K562 (cell line): Measurements from ENCODE around the gene ZNF582. TPM values are rescaled to one million over a fixed set of nuclear protein-coding genes. Genes with fewer than 3 reads are reported as not detected.
A peak's percentile ranks its signal among the peaks of the same experiment; 100 is the strongest.

Experiments used
- EP400 ChIP-seq: fragments of 450-650 bp; IDR thresholded peaks from 2 replicates; pipeline ENCODE4 v1.6.1; 2017; ENCODE audit warnings: antibody characterized with exemption, mild to moderate bottlenecking, moderate library complexity
- FOXA1 ChIP-seq: fragments of 450-650 bp; IDR thresholded peaks from 2 replicates; pipeline ENCODE4 v1.6.1; 2016; ENCODE audit warnings: mild to moderate bottlenecking, borderline replicate concordance
- KLF13 ChIP-seq: fragments of 450-650 bp; IDR thresholded peaks from 2 replicates; pipeline ENCODE4 v1.6.1; 2016; ENCODE audit warnings: missing genetic modification characterization, low read depth, mild to moderate bottlenecking, missing compliant biosample characterization, moderate library complexity, borderline replicate concordance
- KLF6 ChIP-seq: fragments of 250-450 bp; sonication (Bioruptor Pico); IDR thresholded peaks from 2 replicates; pipeline ENCODE4 v1.4.0; 2020; ENCODE audit warnings: mild to moderate bottlenecking, moderate library complexity, borderline replicate concordance
- PTRF ChIP-seq: fragments of 450-650 bp; IDR thresholded peaks from 2 replicates; pipeline ENCODE4 v1.6.1; 2016; ENCODE audit warnings: mild to moderate bottlenecking, missing genetic modification characterization, missing compliant biosample characterization
- RCOR1 ChIP-seq, 2 experiments: IDR thresholded peaks; 2 replicates each; pipeline ENCODE4 v1.6.1; 2012; ENCODE audit warnings: low read depth in 2 of 2, low read length in 2 of 2, borderline replicate concordance in 1 of 2, improper control_type of control experiment in 1 of 2
- SMAD3 ChIP-seq: fragments of 450-650 bp; formaldehyde crosslinking; conservative IDR thresholded peaks from 2 replicates; pipeline ENCODE4 v1.4.0; 2020; ENCODE audit warnings: mild to moderate bottlenecking
- SRSF7 ChIP-seq: fragments of 200-400 bp; formaldehyde crosslinking; optimal IDR thresholded peaks from 2 replicates; pipeline ENCODE3; 2017; ENCODE audit warnings: mild to moderate bottlenecking, low read depth, low read length
- TAL1 ChIP-seq: fragments of 450-650 bp; IDR thresholded peaks from 2 replicates; pipeline ENCODE4 v1.6.1; 2016; ENCODE audit warnings: mild to moderate bottlenecking
- TCF3 ChIP-seq: sonication (generic); formaldehyde crosslinking; IDR thresholded peaks from 2 replicates; pipeline ENCODE4 v1.4.0; 2020; ENCODE audit warnings: mild to moderate bottlenecking, missing genetic modification reagents
- polyA plus RNA-seq, 8 experiments: library from polyadenylated mRNA; depleted of rRNA in 4 of 8; stranded (reverse) in 5 of 8; unstranded in 3 of 8; fragments of >200 nt; fragmentation: Nextera tagmentation in 2 of 8; fragmentation: Illumina TruSeq in 1 of 8; extraction: Ambion mirVana in 2 of 8; extraction: Trizol in 1 of 8; gene quantifications; 2 replicates each; pipeline versions ENCODE4 v1.2.1 to v1.2.3, GENCODE V29; 2011 to 2014; ENCODE audit warnings: inconsistent platforms in 1 of 8, missing spikeins in 1 of 8
- total RNA-seq, 7 experiments: library from RNA; depleted of rRNA in 6 of 7; stranded (reverse); fragments of >200 nt in 6 of 7; fragmentation: Illumina TruSeq in 2 of 7; extraction: Trizol in 2 of 7; gene quantifications; 2 replicates each; pipeline versions ENCODE4 v1.2.1 to v1.2.3, GENCODE V29; 2011 to 2021; ENCODE audit warnings: low replicate concordance in 1 of 7
- TF ChIP-seq, protein P1 (sequence below): fragments of 450-650 bp; IDR thresholded peaks from 2 replicates; pipeline ENCODE4 v1.6.1; 2017; ENCODE audit warnings: antibody characterized with exemption, mild to moderate bottlenecking
- TF ChIP-seq, protein P2 (sequence below): fragments of 450-650 bp; IDR thresholded peaks from 2 replicates; pipeline ENCODE4 v1.6.1; 2016; ENCODE audit warnings: mild to moderate bottlenecking, moderate library complexity

The ZNF582 gene
- total and polyA plus RNA-seq, 9 of the 15 experiments (the other 6 are each of a cell fraction or from before 2014, with no cell fraction given) = 0.72 to 3.3 (median 1.6) TPM

DNA sequence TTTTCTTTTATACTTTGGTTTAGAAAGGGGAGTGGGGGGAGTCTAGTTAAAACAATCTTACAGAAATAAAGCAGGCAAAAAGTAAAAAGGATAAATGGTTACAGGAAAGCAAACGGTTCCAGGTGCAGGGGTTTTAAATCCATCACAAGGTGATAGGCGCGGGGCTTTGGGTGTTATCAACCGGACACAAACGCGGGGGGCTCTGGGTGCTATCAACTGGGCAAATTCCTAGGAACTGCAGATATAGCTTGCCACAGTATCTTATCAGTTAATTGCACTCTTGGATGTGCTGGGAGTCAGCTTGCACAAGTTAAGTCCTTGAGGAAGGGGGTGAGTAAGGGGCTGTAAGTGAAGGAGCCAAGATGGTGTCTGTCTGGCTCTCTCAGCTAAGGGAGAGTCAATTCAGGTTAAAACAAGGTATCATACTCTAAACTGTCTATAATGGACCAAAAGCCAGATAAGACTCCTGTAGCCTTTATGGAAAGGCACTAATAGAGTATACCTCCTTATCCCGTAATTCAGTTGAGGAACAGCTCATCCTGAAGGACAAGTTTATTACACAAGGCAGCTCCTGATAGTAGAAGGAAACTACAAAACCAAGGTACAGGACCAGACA, 46.1 kb downstream of the ZNF582 start (continued):
- TF ChIP-seq, protein P1, sequence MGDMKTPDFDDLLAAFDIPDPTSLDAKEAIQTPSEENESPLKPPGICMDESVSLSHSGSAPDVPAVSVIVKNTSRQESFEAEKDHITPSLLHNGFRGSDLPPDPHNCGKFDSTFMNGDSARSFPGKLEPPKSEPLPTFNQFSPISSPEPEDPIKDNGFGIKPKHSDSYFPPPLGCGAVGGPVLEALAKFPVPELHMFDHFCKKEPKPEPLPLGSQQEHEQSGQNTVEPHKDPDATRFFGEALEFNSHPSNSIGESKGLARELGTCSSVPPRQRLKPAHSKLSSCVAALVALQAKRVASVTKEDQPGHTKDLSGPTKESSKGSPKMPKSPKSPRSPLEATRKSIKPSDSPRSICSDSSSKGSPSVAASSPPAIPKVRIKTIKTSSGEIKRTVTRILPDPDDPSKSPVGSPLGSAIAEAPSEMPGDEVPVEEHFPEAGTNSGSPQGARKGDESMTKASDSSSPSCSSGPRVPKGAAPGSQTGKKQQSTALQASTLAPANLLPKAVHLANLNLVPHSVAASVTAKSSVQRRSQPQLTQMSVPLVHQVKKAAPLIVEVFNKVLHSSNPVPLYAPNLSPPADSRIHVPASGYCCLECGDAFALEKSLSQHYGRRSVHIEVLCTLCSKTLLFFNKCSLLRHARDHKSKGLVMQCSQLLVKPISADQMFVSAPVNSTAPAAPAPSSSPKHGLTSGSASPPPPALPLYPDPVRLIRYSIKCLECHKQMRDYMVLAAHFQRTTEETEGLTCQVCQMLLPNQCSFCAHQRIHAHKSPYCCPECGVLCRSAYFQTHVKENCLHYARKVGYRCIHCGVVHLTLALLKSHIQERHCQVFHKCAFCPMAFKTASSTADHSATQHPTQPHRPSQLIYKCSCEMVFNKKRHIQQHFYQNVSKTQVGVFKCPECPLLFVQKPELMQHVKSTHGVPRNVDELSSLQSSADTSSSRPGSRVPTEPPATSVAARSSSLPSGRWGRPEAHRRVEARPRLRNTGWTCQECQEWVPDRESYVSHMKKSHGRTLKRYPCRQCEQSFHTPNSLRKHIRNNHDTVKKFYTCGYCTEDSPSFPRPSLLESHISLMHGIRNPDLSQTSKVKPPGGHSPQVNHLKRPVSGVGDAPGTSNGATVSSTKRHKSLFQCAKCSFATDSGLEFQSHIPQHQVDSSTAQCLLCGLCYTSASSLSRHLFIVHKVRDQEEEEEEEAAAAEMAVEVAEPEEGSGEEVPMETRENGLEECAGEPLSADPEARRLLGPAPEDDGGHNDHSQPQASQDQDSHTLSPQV = peak; percentile 98
- TF ChIP-seq, protein P2, sequence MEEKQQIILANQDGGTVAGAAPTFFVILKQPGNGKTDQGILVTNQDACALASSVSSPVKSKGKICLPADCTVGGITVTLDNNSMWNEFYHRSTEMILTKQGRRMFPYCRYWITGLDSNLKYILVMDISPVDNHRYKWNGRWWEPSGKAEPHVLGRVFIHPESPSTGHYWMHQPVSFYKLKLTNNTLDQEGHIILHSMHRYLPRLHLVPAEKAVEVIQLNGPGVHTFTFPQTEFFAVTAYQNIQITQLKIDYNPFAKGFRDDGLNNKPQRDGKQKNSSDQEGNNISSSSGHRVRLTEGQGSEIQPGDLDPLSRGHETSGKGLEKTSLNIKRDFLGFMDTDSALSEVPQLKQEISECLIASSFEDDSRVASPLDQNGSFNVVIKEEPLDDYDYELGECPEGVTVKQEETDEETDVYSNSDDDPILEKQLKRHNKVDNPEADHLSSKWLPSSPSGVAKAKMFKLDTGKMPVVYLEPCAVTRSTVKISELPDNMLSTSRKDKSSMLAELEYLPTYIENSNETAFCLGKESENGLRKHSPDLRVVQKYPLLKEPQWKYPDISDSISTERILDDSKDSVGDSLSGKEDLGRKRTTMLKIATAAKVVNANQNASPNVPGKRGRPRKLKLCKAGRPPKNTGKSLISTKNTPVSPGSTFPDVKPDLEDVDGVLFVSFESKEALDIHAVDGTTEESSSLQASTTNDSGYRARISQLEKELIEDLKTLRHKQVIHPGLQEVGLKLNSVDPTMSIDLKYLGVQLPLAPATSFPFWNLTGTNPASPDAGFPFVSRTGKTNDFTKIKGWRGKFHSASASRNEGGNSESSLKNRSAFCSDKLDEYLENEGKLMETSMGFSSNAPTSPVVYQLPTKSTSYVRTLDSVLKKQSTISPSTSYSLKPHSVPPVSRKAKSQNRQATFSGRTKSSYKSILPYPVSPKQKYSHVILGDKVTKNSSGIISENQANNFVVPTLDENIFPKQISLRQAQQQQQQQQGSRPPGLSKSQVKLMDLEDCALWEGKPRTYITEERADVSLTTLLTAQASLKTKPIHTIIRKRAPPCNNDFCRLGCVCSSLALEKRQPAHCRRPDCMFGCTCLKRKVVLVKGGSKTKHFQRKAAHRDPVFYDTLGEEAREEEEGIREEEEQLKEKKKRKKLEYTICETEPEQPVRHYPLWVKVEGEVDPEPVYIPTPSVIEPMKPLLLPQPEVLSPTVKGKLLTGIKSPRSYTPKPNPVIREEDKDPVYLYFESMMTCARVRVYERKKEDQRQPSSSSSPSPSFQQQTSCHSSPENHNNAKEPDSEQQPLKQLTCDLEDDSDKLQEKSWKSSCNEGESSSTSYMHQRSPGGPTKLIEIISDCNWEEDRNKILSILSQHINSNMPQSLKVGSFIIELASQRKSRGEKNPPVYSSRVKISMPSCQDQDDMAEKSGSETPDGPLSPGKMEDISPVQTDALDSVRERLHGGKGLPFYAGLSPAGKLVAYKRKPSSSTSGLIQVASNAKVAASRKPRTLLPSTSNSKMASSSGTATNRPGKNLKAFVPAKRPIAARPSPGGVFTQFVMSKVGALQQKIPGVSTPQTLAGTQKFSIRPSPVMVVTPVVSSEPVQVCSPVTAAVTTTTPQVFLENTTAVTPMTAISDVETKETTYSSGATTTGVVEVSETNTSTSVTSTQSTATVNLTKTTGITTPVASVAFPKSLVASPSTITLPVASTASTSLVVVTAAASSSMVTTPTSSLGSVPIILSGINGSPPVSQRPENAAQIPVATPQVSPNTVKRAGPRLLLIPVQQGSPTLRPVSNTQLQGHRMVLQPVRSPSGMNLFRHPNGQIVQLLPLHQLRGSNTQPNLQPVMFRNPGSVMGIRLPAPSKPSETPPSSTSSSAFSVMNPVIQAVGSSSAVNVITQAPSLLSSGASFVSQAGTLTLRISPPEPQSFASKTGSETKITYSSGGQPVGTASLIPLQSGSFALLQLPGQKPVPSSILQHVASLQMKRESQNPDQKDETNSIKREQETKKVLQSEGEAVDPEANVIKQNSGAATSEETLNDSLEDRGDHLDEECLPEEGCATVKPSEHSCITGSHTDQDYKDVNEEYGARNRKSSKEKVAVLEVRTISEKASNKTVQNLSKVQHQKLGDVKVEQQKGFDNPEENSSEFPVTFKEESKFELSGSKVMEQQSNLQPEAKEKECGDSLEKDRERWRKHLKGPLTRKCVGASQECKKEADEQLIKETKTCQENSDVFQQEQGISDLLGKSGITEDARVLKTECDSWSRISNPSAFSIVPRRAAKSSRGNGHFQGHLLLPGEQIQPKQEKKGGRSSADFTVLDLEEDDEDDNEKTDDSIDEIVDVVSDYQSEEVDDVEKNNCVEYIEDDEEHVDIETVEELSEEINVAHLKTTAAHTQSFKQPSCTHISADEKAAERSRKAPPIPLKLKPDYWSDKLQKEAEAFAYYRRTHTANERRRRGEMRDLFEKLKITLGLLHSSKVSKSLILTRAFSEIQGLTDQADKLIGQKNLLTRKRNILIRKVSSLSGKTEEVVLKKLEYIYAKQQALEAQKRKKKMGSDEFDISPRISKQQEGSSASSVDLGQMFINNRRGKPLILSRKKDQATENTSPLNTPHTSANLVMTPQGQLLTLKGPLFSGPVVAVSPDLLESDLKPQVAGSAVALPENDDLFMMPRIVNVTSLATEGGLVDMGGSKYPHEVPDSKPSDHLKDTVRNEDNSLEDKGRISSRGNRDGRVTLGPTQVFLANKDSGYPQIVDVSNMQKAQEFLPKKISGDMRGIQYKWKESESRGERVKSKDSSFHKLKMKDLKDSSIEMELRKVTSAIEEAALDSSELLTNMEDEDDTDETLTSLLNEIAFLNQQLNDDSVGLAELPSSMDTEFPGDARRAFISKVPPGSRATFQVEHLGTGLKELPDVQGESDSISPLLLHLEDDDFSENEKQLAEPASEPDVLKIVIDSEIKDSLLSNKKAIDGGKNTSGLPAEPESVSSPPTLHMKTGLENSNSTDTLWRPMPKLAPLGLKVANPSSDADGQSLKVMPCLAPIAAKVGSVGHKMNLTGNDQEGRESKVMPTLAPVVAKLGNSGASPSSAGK = no peak
- TF ChIP-seq KLF6 (CRISPR knock-in tag) (peak; percentile 95), SRSF7 (no peak), FOXA1 (no peak), SMAD3 (CRISPR knock-in tag) (0 out of 2 replicates have a peak, but pooled peaks have one; percentile 62), RCOR1 (IDR thresholded peaks at IDR 0.05; ENCODE audit: borderline replicate concordance in 1 of 2, low read depth in 2 of 2, low read length in 2 of 2) (peak in 1 of 2 experiments; percentile 65; a peak in 2 of 4 replicates), TAL1 (peak; percentile 73), KLF13 (tag) (no peak), PTRF (tag) (peak; percentile 88), TCF3 (peak; percentile 84), EP400 (no peak)
